ENCODE measurements around the gene STXBP6. TPM values are rescaled to one million over a fixed set of nuclear protein-coding genes. Genes with fewer than 3 reads are reported as not detected.
A peak's percentile ranks its signal among the peaks of the same experiment; 100 is the strongest.

The STXBP6 gene
- total and polyA plus RNA-seq, 2 of the 13 experiments (the other 11 are each of a cell fraction or from before 2014, with no cell fraction given) = 35.3 to 42.8 TPM

- TF ChIP-seq ZNF558 (CRISPR knock-in tag; IDR thresholded peaks at IDR 0.05; ENCODE audit: borderline replicate concordance) (no peak), ZNF724P (CRISPR knock-in tag; IDR thresholded peaks at IDR 0.05; ENCODE audit: borderline replicate concordance) (peak; percentile 37; the same call in 1 of the 2 replicates), NFYB (CRISPR knock-in tag; IDR thresholded peaks at IDR 0.05) (no peak), ZNF567 (CRISPR knock-in tag; IDR thresholded peaks at IDR 0.05; ENCODE audit: borderline replicate concordance) (no peak), MED1 (CRISPR knock-in tag; IDR thresholded peaks at IDR 0.05) (peak; percentile 92), SRSF9 (IDR thresholded peaks at IDR 0.05; ENCODE audit: borderline replicate concordance, insufficient read depth, low read depth, low read length, poor library complexity, severe bottlenecking) (no peak), ZNF121 (CRISPR knock-in tag; IDR thresholded peaks at IDR 0.05) (no peak), BCL6 (CRISPR knock-in tag; IDR thresholded peaks at IDR 0.05) (peak; percentile 95), KLF13 (CRISPR knock-in tag; IDR thresholded peaks at IDR 0.05) (no peak), ZNF12 (CRISPR knock-in tag; IDR thresholded peaks at IDR 0.05) (peak; percentile 98), RFX1 (IDR thresholded peaks at IDR 0.05) (no peak), ZNF205 (CRISPR knock-in tag; IDR thresholded peaks at IDR 0.05) (no peak), ZNF670 (CRISPR knock-in tag; IDR thresholded peaks at IDR 0.05; ENCODE audit: borderline replicate concordance) (no peak; the same call in 1 of the 2 replicates), HNRNPLL (IDR thresholded peaks at IDR 0.05; ENCODE audit: low read depth, low read length, poor library complexity, severe bottlenecking) (no peak), FIP1L1 (IDR thresholded peaks at IDR 0.05; ENCODE audit: borderline replicate concordance, insufficient read depth, low read depth, low read length) (no peak), HNF4G (IDR thresholded peaks at IDR 0.05; ENCODE audit: borderline replicate concordance, low read depth, low read length) (peak; percentile 34; the same call in 1 of the 2 replicates), HNF4G (CRISPR knock-in tag; IDR thresholded peaks at IDR 0.05; ENCODE audit: borderline replicate concordance, low read depth) (peak; percentile 69), MAF1 (CRISPR knock-in tag; IDR thresholded peaks at IDR 0.05; ENCODE audit: borderline replicate concordance) (no peak)
- TF ChIP-seq, protein P1, sequence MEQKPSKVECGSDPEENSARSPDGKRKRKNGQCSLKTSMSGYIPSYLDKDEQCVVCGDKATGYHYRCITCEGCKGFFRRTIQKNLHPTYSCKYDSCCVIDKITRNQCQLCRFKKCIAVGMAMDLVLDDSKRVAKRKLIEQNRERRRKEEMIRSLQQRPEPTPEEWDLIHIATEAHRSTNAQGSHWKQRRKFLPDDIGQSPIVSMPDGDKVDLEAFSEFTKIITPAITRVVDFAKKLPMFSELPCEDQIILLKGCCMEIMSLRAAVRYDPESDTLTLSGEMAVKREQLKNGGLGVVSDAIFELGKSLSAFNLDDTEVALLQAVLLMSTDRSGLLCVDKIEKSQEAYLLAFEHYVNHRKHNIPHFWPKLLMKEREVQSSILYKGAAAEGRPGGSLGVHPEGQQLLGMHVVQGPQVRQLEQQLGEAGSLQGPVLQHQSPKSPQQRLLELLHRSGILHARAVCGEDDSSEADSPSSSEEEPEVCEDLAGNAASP (CRISPR knock-in tag; IDR thresholded peaks at IDR 0.05; ENCODE audit: borderline replicate concordance) = peak; percentile 93
- TF ChIP-seq, protein P2, sequence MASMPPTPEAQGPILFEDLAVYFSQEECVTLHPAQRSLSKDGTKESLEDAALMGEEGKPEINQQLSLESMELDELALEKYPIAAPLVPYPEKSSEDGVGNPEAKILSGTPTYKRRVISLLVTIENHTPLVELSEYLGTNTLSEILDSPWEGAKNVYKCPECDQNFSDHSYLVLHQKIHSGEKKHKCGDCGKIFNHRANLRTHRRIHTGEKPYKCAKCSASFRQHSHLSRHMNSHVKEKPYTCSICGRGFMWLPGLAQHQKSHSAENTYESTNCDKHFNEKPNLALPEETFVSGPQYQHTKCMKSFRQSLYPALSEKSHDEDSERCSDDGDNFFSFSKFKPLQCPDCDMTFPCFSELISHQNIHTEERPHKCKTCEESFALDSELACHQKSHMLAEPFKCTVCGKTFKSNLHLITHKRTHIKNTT (CRISPR knock-in tag; IDR thresholded peaks at IDR 0.05) = no peak
- TF ChIP-seq, protein P3, sequence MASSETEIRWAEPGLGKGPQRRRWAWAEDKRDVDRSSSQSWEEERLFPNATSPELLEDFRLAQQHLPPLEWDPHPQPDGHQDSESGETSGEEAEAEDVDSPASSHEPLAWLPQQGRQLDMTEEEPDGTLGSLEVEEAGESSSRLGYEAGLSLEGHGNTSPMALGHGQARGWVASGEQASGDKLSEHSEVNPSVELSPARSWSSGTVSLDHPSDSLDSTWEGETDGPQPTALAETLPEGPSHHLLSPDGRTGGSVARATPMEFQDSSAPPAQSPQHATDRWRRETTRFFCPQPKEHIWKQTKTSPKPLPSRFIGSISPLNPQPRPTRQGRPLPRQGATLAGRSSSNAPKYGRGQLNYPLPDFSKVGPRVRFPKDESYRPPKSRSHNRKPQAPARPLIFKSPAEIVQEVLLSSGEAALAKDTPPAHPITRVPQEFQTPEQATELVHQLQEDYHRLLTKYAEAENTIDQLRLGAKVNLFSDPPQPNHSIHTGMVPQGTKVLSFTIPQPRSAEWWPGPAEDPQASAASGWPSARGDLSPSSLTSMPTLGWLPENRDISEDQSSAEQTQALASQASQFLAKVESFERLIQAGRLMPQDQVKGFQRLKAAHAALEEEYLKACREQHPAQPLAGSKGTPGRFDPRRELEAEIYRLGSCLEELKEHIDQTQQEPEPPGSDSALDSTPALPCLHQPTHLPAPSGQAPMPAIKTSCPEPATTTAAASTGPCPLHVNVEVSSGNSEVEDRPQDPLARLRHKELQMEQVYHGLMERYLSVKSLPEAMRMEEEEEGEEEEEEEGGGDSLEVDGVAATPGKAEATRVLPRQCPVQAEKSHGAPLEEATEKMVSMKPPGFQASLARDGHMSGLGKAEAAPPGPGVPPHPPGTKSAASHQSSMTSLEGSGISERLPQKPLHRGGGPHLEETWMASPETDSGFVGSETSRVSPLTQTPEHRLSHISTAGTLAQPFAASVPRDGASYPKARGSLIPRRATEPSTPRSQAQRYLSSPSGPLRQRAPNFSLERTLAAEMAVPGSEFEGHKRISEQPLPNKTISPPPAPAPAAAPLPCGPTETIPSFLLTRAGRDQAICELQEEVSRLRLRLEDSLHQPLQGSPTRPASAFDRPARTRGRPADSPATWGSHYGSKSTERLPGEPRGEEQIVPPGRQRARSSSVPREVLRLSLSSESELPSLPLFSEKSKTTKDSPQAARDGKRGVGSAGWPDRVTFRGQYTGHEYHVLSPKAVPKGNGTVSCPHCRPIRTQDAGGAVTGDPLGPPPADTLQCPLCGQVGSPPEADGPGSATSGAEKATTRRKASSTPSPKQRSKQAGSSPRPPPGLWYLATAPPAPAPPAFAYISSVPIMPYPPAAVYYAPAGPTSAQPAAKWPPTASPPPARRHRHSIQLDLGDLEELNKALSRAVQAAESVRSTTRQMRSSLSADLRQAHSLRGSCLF (CRISPR knock-in tag; IDR thresholded peaks at IDR 0.05; ENCODE audit: borderline replicate concordance) = no peak
Measured at GRCh38 chr14:24816011-24816928, 233.7 kb downstream of the STXBP6 start (continued).

Measured in HepG2 (cell line).